ENCODE data around the gene ARHGAP15.

ARHGAP15 gene

GRCh38 chr2:143192106-143192505 is 62.9 kb downstream of the ARHGAP15 start:
- no peak for DNase-seq (ENCODE audit: low read depth)
- TF ChIP-seq CTCF (IDR thresholded peaks at IDR 0.05; ENCODE audit: insufficient read depth, low read depth, low read length, missing control alignments), result no peak

DNA sequence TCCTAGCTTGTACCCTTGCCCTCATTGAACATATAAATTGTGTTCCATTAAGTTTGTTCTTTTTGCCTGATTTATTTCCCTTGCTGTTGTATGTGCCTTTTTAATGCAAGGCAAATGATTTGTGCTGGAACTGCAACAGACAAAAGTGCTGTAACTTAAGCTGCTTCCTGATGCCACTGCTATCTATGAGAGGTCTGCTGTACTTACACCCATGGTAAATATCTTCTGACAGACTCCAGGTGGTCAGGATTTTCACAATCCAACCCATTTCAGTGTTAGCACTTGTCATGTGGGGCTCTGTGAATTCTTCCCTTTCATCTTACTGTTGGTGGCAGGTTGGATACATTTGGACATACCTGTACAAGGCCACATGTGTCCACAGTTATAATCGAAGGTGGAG is 63.5 kb downstream of the ARHGAP15 start:
- DNase-seq (ENCODE audit: low read depth), result no peak
- no peak overlapping the region for H3K4me3 ChIP-seq (ENCODE audit: low read depth, low read length)
- no peak for TF ChIP-seq CTCF (IDR thresholded peaks at IDR 0.05; ENCODE audit: insufficient read depth, low read depth, low read length, missing control alignments)

More at GRCh38 chr2:143192106-143192505, 62.9 kb downstream of the ARHGAP15 start:
- no peak overlapping the region for H3K4me3 ChIP-seq (ENCODE audit: low read depth, low read length)

GRCh38 chr2:143193121-143193520 is 63.9 kb downstream of the ARHGAP15 start:
- H3K4me3 ChIP-seq (ENCODE audit: low read depth, low read length), result no peak overlapping the region
- DNase-seq (ENCODE audit: low read depth), result no peak
- TF ChIP-seq CTCF (IDR thresholded peaks at IDR 0.05; ENCODE audit: insufficient read depth, low read depth, low read length, missing control alignments), result no peak

- no peak overlapping the region for H3K4me3 ChIP-seq (ENCODE audit: low read depth, low read length)
- TF ChIP-seq CTCF (IDR thresholded peaks at IDR 0.05; ENCODE audit: insufficient read depth, low read depth, low read length, missing control alignments), result no peak
- DNase-seq (ENCODE audit: low read depth), result no peak
These were observed 66.3 kb downstream of the ARHGAP15 start for GRCh38 chr2:143195511-143195910.

GRCh38 chr2:143204062-143204461 is 74.8 kb downstream of the ARHGAP15 start:
- no peak for TF ChIP-seq CTCF (IDR thresholded peaks at IDR 0.05; ENCODE audit: insufficient read depth, low read depth, low read length, missing control alignments)
- DNase-seq (ENCODE audit: low read depth), result no peak

DNA sequence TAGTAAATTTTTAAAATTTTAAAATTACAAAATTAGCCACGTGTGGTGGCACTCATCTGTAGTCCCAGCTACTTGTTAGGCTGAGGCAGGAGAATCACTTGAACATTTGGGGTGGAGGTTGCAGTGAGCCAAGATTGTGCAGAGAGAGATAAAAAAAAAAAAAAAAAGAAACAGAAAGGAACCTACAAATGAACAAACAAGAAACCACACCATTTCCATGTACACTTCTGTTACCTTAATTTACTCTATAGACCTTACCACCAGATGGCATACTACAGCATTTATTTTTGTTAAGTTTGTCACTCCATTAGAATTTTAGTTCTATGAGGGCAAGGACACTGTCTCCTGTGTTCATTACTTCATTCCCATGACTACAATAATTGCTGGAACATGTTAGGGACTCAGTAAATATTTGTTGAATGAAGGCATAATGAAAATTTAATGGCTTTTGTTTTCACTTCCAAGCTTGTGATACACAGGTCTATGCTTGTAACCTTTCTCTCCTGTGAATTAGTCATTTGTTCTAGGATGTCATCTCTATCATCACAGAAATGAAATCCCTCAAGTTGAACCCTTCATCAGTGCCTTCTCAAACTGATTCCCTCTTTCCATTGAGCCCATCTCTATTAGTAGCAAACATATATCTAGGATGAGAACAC is 76.0 kb downstream of the ARHGAP15 start:
- no peak overlapping the region for H3K4me3 ChIP-seq (ENCODE audit: low read depth, low read length)
- peak; percentile 42 for DNase-seq (ENCODE audit: low read depth)
- TF ChIP-seq CTCF (IDR thresholded peaks at IDR 0.05; ENCODE audit: insufficient read depth, low read depth, low read length, missing control alignments), result no peak

More at GRCh38 chr2:143204062-143204461, 74.8 kb downstream of the ARHGAP15 start:
- H3K4me3 ChIP-seq (ENCODE audit: low read depth, low read length), result no peak overlapping the region
